Sigmoid colon (tissue), 7 donors: Measurements from ENCODE around the gene MED26. TPM values are rescaled to one million over a fixed set of nuclear protein-coding genes. Genes with fewer than 3 reads are reported as not detected.
"Not testable (repeated sequence)": the region's sequence is repeated elsewhere in the genome, so short reads cannot be mapped to it uniquely, and the experiment has no call there.

Experiments used
- DNase-seq: peaks from one replicate; pipeline ENCODE4 v3.0.0-alpha.2; 2019
- H3K27ac ChIP-seq, 4 donors: fragments of 200-600 bp; sonication (generic); one replicate each; pipeline ENCODE4 v1.5.1; 2016 to 2019; ENCODE audit warnings: mild to moderate bottlenecking in 1 of 4
- H3K27me3 ChIP-seq, 3 donors: fragments of 200-600 bp; sonication (generic); one replicate each; pipeline ENCODE4 v1.5.1; 2019; ENCODE audit warnings: mild to moderate bottlenecking in 1 of 3
- H3K36me3 ChIP-seq, 4 donors: fragments of 200-600 bp; sonication (generic); one replicate each; pipeline ENCODE4 v1.5.1; 2016 to 2019
- H3K4me1 ChIP-seq, 4 donors: fragments of 200-600 bp; sonication (generic); one replicate each; pipeline ENCODE4 v1.5.1; 2017 to 2019
- H3K4me3 ChIP-seq, 4 donors: fragments of 200-600 bp; sonication (generic); one replicate each; pipeline ENCODE4 v1.5.1; 2017 to 2019; ENCODE audit warnings: mild to moderate bottlenecking in 2 of 4, moderate library complexity in 1 of 4
- H3K9me3 ChIP-seq, 4 donors: fragments of 200-600 bp in 3 of 4; sonication (generic) in 3 of 4; one replicate each; pipeline versions ENCODE4 v1.5.1 to v1.6.1; 2013 to 2019
- EP300 ChIP-seq, 4 donors: sonication (generic); formaldehyde crosslinking; IDR thresholded peaks; one replicate each; pipeline ENCODE4 v1.6.1; 2017; ENCODE audit warnings: antibody characterized with exemption in 4 of 4
- POLR2A ChIP-seq, 2 donors: fragments of 450-650 bp; IDR thresholded peaks; one replicate each; pipeline ENCODE4 v1.6.1; 2016; ENCODE audit warnings: antibody characterized with exemption in 2 of 2, mild to moderate bottlenecking in 2 of 2, moderate library complexity in 2 of 2
- POLR2AphosphoS5 ChIP-seq, 4 donors: sonication (generic); formaldehyde crosslinking; IDR thresholded peaks; one replicate each; pipeline ENCODE4 v1.6.1; 2017; ENCODE audit warnings: antibody characterized with exemption in 4 of 4
- WGBS, 2 donors: extraction: QIAGEN DNeasy Blood & Tissue Kit; methylation state at CpG; one replicate each; pipeline ENCODE4 v1.1.7; 2013; 5-methylcytosine and 5-hydroxymethylcytosine counted together
- intact Hi-C: fragments of 100-400 bp; cut with DNase I; formaldehyde crosslinking; loops from one replicate; pipeline ENCODE4 v1.15.1; 2023
- polyA plus RNA-seq, 3 donors: library from polyadenylated mRNA; stranded (reverse); fragments of 200-250 nt; gene quantifications; one replicate each; pipeline ENCODE4 v1.2.3, GENCODE V29; 2013
- total RNA-seq, 4 donors: library from RNA; depleted of rRNA; stranded (reverse); fragments of >200 nt; gene quantifications; one replicate each; pipeline ENCODE4 v1.1.0, GENCODE V29; 2016
- TF ChIP-seq, protein P1 (sequence below), 4 experiments: fragments of 450-650 bp in 3 of 4; fragments of 200-600 bp in 1 of 4; IDR thresholded peaks; one replicate each; pipeline ENCODE4 v1.5.1; 2016 to 2019; ENCODE audit warnings: antibody characterized with exemption in 4 of 4, mild to moderate bottlenecking in 3 of 4, moderate library complexity in 2 of 4
- donor health status: healthy with polysubstance abuse.
- donor health status: Bipolar disorder and iron deficiency.
- donor health status: healthy.

The MED26 gene
- total and polyA plus RNA-seq, 7 donors = 3.0 to 7.9 (median 5.4) TPM

- Histone ChIP-seq H3K9me3 (no peaks in the 10 kb centered on the region), H3K36me3 (peaks cover 6 to 78% (median 30%) of the 10 kb centered on the region in 4 donors), H3K4me3 (no peak overlapping the region), H3K27ac (no peak overlapping the region), H3K27me3 (no peaks in the 10 kb centered on the region), H3K4me1 (no peaks in the 10 kb centered on the region)
- TF ChIP-seq POLR2A (IDR thresholded peaks at IDR 0.05) (no peak), EP300 (IDR thresholded peaks at IDR 0.05) (no peak), POLR2AphosphoS5 (IDR thresholded peaks at IDR 0.05) (no peak)
- TF ChIP-seq, protein P1, sequence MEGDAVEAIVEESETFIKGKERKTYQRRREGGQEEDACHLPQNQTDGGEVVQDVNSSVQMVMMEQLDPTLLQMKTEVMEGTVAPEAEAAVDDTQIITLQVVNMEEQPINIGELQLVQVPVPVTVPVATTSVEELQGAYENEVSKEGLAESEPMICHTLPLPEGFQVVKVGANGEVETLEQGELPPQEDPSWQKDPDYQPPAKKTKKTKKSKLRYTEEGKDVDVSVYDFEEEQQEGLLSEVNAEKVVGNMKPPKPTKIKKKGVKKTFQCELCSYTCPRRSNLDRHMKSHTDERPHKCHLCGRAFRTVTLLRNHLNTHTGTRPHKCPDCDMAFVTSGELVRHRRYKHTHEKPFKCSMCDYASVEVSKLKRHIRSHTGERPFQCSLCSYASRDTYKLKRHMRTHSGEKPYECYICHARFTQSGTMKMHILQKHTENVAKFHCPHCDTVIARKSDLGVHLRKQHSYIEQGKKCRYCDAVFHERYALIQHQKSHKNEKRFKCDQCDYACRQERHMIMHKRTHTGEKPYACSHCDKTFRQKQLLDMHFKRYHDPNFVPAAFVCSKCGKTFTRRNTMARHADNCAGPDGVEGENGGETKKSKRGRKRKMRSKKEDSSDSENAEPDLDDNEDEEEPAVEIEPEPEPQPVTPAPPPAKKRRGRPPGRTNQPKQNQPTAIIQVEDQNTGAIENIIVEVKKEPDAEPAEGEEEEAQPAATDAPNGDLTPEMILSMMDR (IDR thresholded peaks at IDR 0.05) = no peak
- DNase-seq = no peak
- intact Hi-C loops = no loop called here
- 93% methylated on average over 10 of the region's 10 CpGs for WGBS, 2 donors
Measured at GRCh38 chr19:16559780-16560276, 68.2 kb downstream of the MED26 start.

- Histone ChIP-seq H3K4me1 (no peaks in the 10 kb centered on the region), H3K9me3 (no peaks in the 10 kb centered on the region), H3K27ac (no peak overlapping the region), H3K36me3 (peaks cover 11 to 69% (median 26%) of the 10 kb centered on the region in 4 donors), H3K4me3 (no peak overlapping the region), H3K27me3 (no peaks in the 10 kb centered on the region)
- DNase-seq = no peak
- WGBS, 2 donors = 68 to 89% methylated on average over 8 of the region's 8 CpGs
- intact Hi-C loops = no loop called here
- TF ChIP-seq, protein P1 (IDR thresholded peaks at IDR 0.05) = no peak
- TF ChIP-seq POLR2AphosphoS5 (IDR thresholded peaks at IDR 0.05) (no peak), POLR2A (IDR thresholded peaks at IDR 0.05) (no peak), EP300 (IDR thresholded peaks at IDR 0.05) (no peak)
Measured at GRCh38 chr19:16554776-16555175, 73.2 kb downstream of the MED26 start.

DNA sequence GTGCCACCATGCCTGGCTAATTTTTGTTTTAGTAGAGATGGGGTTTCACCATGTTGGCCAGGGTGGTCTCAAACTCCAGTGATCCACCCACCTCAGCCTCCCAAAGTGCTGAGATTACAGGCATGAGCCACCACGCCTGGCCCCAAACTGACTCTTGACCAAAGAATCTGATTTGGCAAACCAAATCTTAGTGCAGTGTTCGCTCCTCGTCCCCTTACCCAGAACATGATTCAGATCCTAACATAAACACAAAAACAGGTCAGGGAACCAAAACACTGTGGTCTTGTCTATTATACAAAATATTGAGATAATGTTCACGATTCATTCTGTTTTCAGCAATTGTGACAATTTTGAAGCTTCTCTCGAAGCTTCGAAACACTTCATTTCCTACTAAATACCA lies 76.1 kb downstream of the MED26 start:
- H3K4me3 ChIP-seq, intact Hi-C loops, H3K27me3 ChIP-seq, H3K4me1 ChIP-seq, H3K9me3 ChIP-seq, H3K27ac ChIP-seq, DNase-seq: not testable (repeated sequence)
- H3K36me3 ChIP-seq = peaks cover 6 to 50% (median 26%) of the 10 kb centered on the region in 4 donors
- 92 to 96% methylated on average over 6 of the region's 6 CpGs for WGBS, 2 donors

DNA sequence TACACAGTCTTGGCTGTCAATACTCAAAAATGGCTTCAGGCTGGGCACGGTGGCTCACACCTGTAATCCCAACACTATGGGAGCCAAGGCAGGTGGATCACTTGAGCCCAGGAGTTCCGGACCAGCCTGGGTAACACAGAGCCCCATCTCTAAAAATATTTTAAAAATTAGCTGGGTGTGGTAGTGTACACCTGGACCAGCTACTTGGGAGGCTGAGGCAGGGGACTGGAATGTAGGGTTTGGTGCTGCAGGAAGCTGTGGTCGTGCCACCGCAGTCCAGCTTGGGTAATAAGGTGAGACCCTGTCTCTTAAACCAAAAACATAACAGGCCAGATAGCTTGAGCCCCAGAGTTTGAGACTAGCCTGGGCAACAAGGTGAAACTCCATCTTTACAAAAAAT lies 79.0 kb downstream of the MED26 start:
- Histone ChIP-seq H3K27ac (no peak overlapping the region), H3K36me3 (peaks cover 6 to 29% (median 16%) of the 10 kb centered on the region in 4 donors), H3K4me3 (no peak overlapping the region), H3K4me1 (peaks cover 0 to 10% (median 1%) of the 10 kb centered on the region in 4 donors), H3K9me3 (no peaks in the 10 kb centered on the region), H3K27me3 (no peaks in the 10 kb centered on the region)
- intact Hi-C loops = no loop called here
- no peak for DNase-seq
- 94 to 96% methylated on average over 4 of the region's 4 CpGs for WGBS, 2 donors
- TF ChIP-seq POLR2AphosphoS5 (IDR thresholded peaks at IDR 0.05) (no peak), POLR2A (IDR thresholded peaks at IDR 0.05) (no peak), EP300 (IDR thresholded peaks at IDR 0.05) (no peak)
- TF ChIP-seq, protein P1 (IDR thresholded peaks at IDR 0.05) = no peak

GRCh38 chr19:16544473-16545231 lies 83.4 kb downstream of the MED26 start:
- no peak for DNase-seq
- Histone ChIP-seq H3K36me3 (peaks cover 0 to 8% (median 0%) of the 10 kb centered on the region in 4 donors), H3K27ac (no peak overlapping the region), H3K4me3 (no peak overlapping the region), H3K9me3 (no peaks in the 10 kb centered on the region), H3K27me3 (no peaks in the 10 kb centered on the region), H3K4me1 (peaks cover 0 to 43% (median 32%) of the 10 kb centered on the region in 4 donors)
- intact Hi-C loops = no loop called here
- TF ChIP-seq, protein P1 (IDR thresholded peaks at IDR 0.05) = no peak
- no peak for TF ChIP-seq EP300 (IDR thresholded peaks at IDR 0.05)
- TF ChIP-seq POLR2A (IDR thresholded peaks at IDR 0.05) = no peak
- TF ChIP-seq POLR2AphosphoS5 (IDR thresholded peaks at IDR 0.05) = no peak
- 83 to 91% methylated on average over 11 of the region's 11 CpGs for WGBS, 2 donors

DNA sequence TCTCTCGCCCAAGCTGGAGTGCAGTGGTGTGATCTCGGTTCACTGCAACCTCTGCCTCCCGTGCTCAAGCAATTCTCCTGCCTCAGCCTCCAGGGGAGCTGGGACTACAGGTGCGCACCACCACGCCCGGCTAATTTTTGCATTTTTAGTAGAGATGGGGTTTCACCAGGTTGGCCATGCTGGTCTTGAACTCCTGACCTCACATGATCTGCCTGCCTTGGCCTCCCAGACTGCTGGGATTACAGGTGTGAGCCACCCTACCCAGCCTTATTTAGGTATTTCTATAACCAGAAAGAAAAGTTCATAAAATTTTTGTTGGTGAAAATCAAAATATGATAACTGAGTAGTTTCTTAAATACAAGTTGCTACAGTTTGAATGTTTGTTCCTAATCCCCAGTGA lies 84.3 kb downstream of the MED26 start:
- not testable (repeated sequence) for H3K4me3 ChIP-seq, DNase-seq, H3K27ac ChIP-seq, H3K9me3 ChIP-seq, H3K27me3 ChIP-seq
- H3K36me3 ChIP-seq = peaks cover 0 to 14% (median 0%) of the 10 kb centered on the region in 4 donors
- intact Hi-C loops = loop anchor here (2.0 kb wide), 2 partner anchors 27 to 85 kb away; partner anchors contain the start of gene MED26
- H3K4me1 ChIP-seq = peaks cover 0 to 49% (median 39%) of the 10 kb centered on the region in 4 donors
- 78 to 83% methylated on average over 6 of the region's 6 CpGs for WGBS, 2 donors
